ENCODE data around the gene MITF. TPM values are rescaled to one million over a fixed set of nuclear protein-coding genes. Genes with fewer than 3 reads are reported as not detected.

Gene MITF
- total RNA-seq, 4 donors from 2014 or later: 71.1 to 139 (median 109) TPM

DNA sequence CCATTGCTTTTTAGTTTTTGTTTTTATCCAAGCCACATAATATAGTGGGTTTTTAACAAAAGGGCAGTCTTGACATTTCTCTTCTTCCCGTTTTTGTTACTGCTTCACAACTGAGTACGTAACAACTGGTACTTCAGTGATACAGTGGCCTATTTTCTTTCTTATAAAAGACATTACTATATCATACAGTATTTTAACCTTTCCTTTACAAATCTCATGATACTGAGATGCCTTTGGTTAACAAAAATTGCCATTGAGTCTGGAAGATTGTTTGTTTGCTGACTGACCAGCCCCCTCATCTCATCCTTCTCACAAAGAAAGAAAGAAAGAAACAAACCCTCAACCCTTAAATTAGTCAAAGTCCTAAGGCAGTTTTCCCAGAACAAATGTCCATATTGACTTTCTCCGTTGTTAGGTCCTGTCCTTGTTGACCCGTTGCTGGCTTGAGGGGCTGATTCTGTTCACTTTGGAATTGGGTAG, 183.3 kb downstream of the MITF start:
- TF ChIP-seq, protein P1, sequence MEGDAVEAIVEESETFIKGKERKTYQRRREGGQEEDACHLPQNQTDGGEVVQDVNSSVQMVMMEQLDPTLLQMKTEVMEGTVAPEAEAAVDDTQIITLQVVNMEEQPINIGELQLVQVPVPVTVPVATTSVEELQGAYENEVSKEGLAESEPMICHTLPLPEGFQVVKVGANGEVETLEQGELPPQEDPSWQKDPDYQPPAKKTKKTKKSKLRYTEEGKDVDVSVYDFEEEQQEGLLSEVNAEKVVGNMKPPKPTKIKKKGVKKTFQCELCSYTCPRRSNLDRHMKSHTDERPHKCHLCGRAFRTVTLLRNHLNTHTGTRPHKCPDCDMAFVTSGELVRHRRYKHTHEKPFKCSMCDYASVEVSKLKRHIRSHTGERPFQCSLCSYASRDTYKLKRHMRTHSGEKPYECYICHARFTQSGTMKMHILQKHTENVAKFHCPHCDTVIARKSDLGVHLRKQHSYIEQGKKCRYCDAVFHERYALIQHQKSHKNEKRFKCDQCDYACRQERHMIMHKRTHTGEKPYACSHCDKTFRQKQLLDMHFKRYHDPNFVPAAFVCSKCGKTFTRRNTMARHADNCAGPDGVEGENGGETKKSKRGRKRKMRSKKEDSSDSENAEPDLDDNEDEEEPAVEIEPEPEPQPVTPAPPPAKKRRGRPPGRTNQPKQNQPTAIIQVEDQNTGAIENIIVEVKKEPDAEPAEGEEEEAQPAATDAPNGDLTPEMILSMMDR (IDR thresholded peaks at IDR 0.05 in 4 of 5, conservative IDR thresholded peaks at IDR 0.05 in 1 of 5): no peak
- no peak for TF ChIP-seq POLR2A (IDR thresholded peaks at IDR 0.05)
- Histone ChIP-seq H3K27ac (no peak overlapping the region), H3K4me1 (peaks cover 0 to 8% of the 10 kb centered on the region in 2 donors), H3K4me3 (no peak overlapping the region), H3K9me3 (no peaks in the 10 kb centered on the region), H3K36me3 (no peaks in the 10 kb centered on the region), H3K27me3 (no peaks in the 10 kb centered on the region)
- intact Hi-C loops (cut with DNase I; ENCODE audit: low total_unique reads): no loop called here
- in situ Hi-C loops (cut with MboI; ENCODE audit: low sequenced_read_pairs in 4 of 4): no loop called here
- ATAC-seq: no peak
- no peak for DNase-seq

DNA sequence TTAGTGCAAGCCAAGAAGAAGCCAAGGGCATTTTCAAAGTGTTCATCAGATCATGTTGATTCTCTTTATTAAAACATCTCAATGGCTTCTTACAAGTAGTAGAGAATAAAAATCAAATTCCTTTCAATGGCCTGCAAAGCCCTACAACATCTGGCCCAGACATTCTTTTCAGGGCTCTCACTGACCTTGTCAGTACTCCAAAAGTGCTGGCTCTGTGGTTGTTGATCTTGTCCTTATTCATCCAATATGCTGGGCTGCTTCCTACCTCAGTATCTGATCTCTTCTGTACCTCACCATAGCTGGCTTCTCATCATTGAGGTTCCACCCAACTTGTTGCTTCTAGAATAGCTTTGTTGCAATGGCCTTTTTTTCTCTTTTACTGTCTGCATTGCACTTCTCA, 186.2 kb downstream of the MITF start:
- in situ Hi-C loops (cut with MboI; ENCODE audit: low sequenced_read_pairs in 4 of 4): loop anchor here in 1 of 4 donors (25.0 kb wide), 1 partner anchor 238 kb away; no protein-coding TSS in a partner anchor
- DNase-seq (no peak), ATAC-seq (no peak)
- TF ChIP-seq, protein P1 (IDR thresholded peaks at IDR 0.05 in 4 of 5, conservative IDR thresholded peaks at IDR 0.05 in 1 of 5): no peak
- no peaks in the 10 kb centered on the region for H3K36me3 ChIP-seq
- H3K27me3 ChIP-seq: no peaks in the 10 kb centered on the region
- intact Hi-C loops (cut with DNase I; ENCODE audit: low total_unique reads): no loop called here
- no peak overlapping the region for H3K4me3 ChIP-seq
- no peak overlapping the region for H3K27ac ChIP-seq
- H3K9me3 ChIP-seq: no peaks in the 10 kb centered on the region
- peaks cover 0 to 8% of the 10 kb centered on the region in 2 donors for H3K4me1 ChIP-seq

DNA sequence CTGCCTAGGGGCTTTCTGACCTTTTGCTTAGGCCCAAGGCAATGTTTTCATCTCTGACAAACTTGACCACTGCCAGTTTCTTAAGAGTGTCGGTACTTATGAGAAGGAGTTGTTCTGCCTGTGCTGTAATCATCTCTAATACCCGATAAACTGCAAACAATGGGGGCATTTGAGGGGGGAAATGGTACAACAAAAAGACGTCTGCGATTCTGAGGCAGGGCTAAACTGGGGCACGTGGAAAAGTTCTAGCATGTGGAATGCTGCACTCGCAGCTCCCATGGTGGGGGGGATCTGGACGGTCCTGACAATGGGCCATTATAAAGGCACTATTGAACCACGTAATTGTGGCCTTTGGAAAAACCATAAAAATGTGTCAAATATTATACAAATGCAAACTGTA, 187.1 kb downstream of the MITF start:
- no peak overlapping the region for H3K27ac ChIP-seq
- no peak for ATAC-seq
- in situ Hi-C loops (cut with MboI; ENCODE audit: low sequenced_read_pairs in 4 of 4): loop anchor here in 1 of 4 donors (25.0 kb wide), 1 partner anchor 239 kb away; no protein-coding TSS in a partner anchor
- DNase-seq: no peak
- H3K4me1 ChIP-seq: peaks cover 0 to 8% of the 10 kb centered on the region in 2 donors
- no peak overlapping the region for H3K4me3 ChIP-seq
- no peaks in the 10 kb centered on the region for H3K9me3 ChIP-seq
- intact Hi-C loops (cut with DNase I; ENCODE audit: low total_unique reads): no loop called here
- TF ChIP-seq, protein P1 (IDR thresholded peaks at IDR 0.05 in 4 of 5, conservative IDR thresholded peaks at IDR 0.05 in 1 of 5): no peak
- no peak for TF ChIP-seq POLR2A (IDR thresholded peaks at IDR 0.05)
- H3K36me3 ChIP-seq: no peaks in the 10 kb centered on the region
- no peaks in the 10 kb centered on the region for H3K27me3 ChIP-seq

DNA sequence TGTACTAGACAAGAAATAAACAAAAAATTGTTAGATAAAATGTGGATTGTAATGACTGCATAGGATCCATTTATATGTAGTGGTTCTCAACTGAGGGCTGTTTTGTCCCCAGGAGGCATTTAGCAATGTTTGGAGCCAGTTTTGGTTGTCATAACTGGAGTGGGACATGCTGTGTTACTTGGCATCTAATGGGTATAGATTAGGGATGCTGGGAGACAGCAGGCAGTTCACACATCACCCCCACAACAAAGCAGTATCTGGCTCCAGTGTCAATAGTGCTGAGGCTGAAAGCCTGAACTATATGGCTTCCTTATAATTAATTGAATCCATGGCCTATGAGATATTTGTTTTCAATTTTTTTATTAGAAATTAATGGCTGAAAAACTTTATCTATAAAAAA, 188.3 kb downstream of the MITF start:
- Histone ChIP-seq H3K4me3 (no peak overlapping the region), H3K36me3 (no peaks in the 10 kb centered on the region), H3K4me1 (peaks cover 0 to 8% of the 10 kb centered on the region in 2 donors), H3K9me3 (no peaks in the 10 kb centered on the region), H3K27ac (no peak overlapping the region), H3K27me3 (no peaks in the 10 kb centered on the region)
- intact Hi-C loops (cut with DNase I; ENCODE audit: low total_unique reads) (no loop called here), in situ Hi-C loops (cut with MboI; ENCODE audit: low sequenced_read_pairs in 4 of 4) (loop anchor here in 1 of 4 donors (25.0 kb wide), 1 partner anchor 240 kb away; no protein-coding TSS in a partner anchor)
- DNase-seq (no peak), ATAC-seq (no peak)
- TF ChIP-seq, protein P1 (IDR thresholded peaks at IDR 0.05 in 4 of 5, conservative IDR thresholded peaks at IDR 0.05 in 1 of 5): no peak
- no peak for TF ChIP-seq POLR2A (IDR thresholded peaks at IDR 0.05)

DNA sequence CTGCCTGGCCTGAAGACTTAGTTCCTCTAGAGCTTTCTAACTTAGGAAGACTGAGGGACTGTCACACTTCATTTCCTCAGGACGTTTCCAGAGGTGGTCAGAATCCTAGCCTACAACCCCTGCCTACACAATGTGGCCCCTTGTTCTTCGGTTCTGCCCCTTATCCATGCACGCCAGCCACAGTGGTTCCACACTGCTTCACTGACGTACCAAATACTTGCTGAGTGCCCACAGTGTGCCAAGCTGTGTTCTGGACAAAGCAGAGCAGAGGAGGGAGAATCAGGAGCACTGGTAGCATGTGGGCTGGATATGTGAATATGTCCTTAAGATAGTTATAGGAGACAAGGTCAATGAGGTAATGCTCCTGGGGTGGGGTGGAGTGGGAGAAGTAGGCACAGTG, 189.8 kb downstream of the MITF start:
- H3K4me3 ChIP-seq: no peak overlapping the region
- no peak overlapping the region for H3K27ac ChIP-seq
- in situ Hi-C loops (cut with MboI; ENCODE audit: low sequenced_read_pairs in 4 of 4) (loop anchor here in 1 of 4 donors (25.0 kb wide), 1 partner anchor 242 kb away; no protein-coding TSS in a partner anchor), intact Hi-C loops (cut with DNase I; ENCODE audit: low total_unique reads) (no loop called here)
- H3K4me1 ChIP-seq: peaks cover 0 to 4% of the 10 kb centered on the region in 2 donors
- H3K27me3 ChIP-seq: no peaks in the 10 kb centered on the region
- DNase-seq: no peak
- H3K36me3 ChIP-seq: no peaks in the 10 kb centered on the region
- no peak for ATAC-seq
- TF ChIP-seq POLR2A (IDR thresholded peaks at IDR 0.05): no peak
- TF ChIP-seq, protein P1 (IDR thresholded peaks at IDR 0.05 in 4 of 5, conservative IDR thresholded peaks at IDR 0.05 in 1 of 5): no peak
- no peaks in the 10 kb centered on the region for H3K9me3 ChIP-seq

Data from gastrocnemius medialis (tissue), 4 donors.